Stimulated activated CD4-positive, alpha-beta T cell treated with anti-CD3 and anti-CD28 coated beads, Interleukin-4, amount 100 ng/mL, for 1 hour (primary cell): ENCODE results near the gene RAPGEF1.

Experiments used
- DNase-seq: peaks from one replicate; pipeline ENCODE4 v3.0.0-alpha.2; 2020

Gene RAPGEF1

DNA sequence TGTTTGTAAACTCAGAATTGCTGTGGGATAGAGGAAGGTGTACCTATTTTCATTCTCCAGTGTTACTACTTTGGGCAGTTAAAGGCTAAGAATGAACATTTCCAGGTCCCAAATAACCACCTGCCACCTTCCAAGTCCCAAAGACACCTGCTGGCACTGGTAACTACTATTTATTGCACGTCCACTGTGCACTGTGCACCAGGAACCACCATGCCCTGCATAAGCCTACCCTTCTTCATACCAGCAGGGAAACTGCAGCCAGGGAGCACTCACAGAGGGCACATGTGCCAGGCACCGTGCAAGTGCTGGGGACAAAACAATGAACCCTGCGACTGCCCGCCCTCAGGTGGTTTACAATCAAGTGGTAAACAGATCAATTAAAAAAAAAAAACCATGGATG is 34.9 kb downstream of the RAPGEF1 start:
- DNase-seq, result no peak

DNA sequence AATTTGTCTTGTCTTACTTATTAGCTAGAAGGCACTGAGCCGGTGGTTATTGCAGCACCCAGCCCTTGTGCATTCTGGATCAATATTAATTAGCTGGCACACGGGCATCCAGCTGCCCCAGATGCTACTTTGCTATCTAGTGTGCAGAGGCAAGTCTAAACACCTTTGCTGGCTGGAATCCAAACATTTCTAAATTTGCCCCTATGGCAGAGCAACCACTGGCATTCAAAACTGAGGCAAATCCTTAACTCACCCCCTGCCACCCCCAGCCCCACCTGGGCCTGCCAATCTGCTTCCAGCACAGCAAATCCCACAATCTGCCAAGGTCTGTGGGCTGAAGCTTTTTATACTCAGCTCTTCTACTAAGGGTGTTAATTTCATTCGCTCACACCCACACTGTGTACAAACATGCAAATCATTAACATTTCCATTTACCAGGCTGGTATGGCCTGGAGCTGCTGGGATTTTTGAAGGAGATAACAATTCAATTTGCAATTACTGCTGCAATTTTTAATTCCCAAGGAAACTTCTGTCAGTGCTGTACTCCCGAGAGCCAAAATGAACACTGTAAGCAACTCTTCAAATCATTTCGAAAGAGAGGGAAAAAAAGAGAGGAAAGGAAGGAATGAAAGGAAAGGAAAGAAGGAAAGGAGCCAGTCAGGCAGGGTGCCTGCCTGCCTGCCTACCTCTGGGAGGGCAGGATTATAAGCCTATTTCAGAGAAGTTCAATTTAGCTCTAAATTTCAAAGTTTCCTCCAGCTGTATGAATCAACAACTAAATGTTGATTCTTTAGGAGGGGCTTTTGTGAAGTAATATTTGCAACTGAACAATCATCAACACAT is 35.5 kb downstream of the RAPGEF1 start:
- DNase-seq, result no peak

- no peak for DNase-seq
Measured at GRCh38 chr9:131703697-131704096, 36.2 kb downstream of the RAPGEF1 start.

- no peak for DNase-seq
Measured at GRCh38 chr9:131702911-131703310, 37.0 kb downstream of the RAPGEF1 start.

- DNase-seq, result no peak
Measured at GRCh38 chr9:131701789-131702337, 38.0 kb downstream of the RAPGEF1 start.

- no peak for DNase-seq
Measured at GRCh38 chr9:131701436-131701781, 38.5 kb downstream of the RAPGEF1 start.

DNA sequence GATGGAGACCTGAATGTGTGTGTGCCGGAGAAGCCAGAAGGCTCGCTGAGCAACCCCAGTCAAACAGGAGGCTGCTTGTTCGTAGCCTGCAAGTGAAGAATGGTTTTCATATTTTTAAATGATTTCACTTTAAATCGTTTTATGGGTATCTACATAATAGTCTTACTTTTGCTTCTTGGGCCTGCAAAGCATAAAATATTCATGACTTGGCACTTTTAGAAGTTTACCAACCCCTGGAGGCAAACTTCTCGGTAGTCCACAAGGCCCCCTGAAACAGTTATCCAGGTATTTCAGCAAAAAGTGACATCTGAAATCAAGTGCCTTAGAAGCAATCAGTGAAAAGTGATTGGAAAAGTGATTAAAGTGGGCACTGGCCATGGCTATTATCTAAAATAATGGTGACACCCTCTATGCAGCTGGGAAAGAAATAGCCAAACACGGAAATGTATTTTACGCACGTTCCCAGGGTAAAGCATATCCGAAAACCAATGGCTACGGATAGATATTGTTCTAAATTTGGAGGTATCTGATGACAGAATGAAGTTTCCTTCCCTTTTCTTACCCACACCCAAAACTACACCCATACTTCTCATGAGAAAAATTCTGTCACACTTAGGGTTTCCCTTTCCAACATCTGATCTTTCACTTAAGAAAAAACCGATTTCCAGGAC is 39.0 kb downstream of the RAPGEF1 start:
- DNase-seq, result no peak

DNA sequence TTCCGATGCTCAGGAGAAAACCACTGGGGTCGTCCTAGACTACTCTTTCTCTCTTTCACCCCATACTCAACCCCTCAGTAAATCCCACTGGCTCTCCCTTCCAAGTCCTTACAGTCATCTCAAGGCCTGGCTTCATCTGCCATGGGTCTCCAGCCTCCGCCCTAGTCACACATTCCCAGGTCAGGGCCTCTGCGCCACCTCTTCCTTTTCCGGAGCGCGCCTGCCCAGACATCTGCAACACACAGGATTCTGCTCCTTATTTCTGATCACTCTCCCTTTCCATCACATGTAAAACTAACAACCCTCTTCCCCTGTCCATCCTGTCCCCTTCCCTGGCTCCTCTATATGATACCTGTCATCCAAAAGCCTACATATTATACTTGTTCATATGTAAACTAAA is 39.8 kb downstream of the RAPGEF1 start:
- DNase-seq, result no peak

DNA sequence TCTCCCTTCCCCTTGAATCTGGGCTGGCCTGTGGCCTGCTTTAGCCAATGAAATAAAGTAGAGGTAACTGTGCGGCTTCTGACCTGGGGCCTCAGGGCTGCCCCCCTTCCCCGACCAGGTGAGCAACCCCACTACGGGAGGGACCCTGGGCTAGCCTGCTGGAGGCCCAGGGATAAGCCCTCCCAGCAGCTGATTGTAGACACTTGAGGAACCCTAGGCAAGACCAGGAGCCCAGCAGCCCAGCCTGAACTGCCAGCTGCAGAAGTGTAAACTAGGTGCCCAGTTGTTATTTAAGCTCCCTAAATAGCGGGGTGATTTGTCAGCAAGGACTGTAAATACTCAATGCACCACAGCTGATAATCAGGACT is 41.3 kb downstream of the RAPGEF1 start:
- no peak for DNase-seq

GRCh38 chr9:131697908-131698617 is 41.8 kb downstream of the RAPGEF1 start:
- DNase-seq, result no peak

DNA sequence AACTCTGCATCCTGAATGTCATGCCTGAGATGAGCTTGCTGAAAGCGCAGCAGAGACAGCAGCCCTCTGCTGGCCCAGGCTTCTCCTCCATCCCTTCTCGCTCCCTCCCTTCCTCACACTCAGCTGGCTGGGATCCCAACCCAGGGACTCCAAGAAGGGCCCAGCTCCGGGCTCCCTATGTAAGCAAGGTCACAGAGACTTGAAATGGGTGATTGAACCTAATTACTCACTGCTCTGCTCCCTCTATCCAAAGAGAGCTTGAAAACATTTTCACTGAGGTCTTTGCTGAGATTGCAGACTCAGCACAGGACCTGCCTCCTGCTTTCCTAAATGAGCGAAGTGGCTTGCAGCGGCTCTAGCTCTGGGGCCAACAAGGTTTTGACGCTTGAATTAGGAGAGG is 42.8 kb downstream of the RAPGEF1 start:
- no peak for DNase-seq

DNA sequence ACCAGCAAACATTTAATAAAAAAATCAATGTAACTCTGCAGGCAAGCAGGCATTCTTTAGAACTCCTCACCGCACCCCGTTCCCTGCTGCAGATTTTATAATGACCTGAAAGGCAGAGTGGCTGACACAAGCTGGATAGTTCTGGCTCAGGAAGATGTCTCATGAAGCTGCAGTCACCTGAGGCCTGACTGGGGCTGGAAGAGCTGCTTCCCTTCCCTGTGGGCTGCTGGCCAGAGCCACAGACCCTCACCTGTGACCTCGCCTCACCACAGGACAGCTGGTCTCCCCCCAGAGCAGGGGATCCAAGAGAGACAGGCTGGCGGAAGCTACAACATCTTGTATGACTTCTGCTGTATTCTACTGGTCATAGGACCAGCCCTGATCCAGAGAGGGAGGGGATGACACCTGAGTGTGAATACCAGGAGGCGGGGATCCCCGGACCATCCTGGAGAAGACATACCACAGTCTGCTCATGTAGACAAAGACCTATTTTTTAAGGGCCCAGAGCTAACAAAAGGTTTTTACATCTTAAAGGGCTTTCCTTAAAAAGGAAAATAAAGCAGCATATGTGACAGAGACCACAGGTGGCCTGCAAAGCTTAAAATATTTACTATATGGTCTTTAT is 43.9 kb downstream of the RAPGEF1 start:
- no peak for DNase-seq

DNA sequence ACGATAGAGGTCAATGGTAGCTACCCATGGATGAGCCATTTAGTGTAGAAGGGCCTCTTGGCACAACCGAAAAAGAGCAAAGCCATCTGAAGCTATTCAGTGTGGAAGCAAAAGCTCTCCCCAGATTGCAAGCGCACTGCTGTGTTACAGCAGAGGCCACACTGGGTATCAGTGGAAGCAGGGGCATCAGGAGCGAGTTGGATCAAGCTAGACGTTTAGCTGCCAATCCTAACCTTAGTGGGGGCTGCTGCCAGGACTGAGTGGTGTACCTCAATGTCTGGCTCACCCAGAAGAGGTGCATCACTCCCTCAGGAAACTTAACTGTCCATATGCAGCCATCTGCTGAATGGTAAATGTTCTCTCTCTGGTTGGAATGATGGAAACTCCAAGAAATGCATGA is 44.5 kb downstream of the RAPGEF1 start:
- DNase-seq, result no peak

DNA sequence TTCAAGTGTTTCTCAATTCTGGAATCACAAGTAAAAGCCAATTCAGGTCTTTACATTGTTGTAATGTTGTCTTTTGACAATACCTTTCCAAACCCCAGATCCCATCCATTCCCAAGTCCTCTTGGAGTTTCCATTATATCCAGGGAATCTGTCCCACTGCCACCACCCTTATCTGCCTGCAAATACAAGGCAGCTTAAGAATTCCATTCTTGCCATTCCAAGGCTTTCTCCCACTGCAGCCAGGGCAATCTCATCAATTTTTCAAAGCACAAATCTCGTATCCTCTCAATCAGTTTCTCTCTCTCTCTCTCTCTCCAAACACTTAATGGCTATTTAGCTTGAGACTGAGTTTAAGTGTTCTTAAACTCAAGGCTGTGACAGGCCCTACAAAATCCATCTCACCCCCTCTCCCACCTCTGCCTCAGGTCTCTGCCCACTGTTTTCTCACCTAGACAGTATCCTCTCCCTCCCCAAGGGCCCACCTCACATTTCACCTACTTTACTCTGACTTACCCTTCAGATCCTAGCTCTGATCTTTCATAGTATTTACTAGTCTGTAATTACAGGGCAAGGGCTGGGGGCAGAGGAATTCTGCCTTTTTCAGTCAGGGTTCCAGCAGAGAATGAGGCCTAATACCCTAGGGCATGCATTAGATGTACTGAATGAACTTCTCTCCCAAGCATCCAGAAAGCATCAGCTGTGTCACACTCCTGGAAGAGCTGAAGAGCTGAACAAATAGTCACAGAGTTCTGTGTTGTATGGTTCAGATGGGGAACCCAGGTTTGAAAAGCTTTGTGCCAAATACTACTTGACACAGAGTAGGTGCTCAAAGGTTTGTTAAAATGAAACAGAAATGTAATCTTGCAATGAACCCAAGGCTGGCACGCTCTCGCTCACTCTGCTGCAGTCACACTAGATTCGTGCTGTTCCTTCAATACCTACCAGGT is 46.0 kb downstream of the RAPGEF1 start:
- no peak for DNase-seq

GRCh38 chr9:131692612-131693562 is 47.0 kb downstream of the RAPGEF1 start:
- no peak for DNase-seq

DNA sequence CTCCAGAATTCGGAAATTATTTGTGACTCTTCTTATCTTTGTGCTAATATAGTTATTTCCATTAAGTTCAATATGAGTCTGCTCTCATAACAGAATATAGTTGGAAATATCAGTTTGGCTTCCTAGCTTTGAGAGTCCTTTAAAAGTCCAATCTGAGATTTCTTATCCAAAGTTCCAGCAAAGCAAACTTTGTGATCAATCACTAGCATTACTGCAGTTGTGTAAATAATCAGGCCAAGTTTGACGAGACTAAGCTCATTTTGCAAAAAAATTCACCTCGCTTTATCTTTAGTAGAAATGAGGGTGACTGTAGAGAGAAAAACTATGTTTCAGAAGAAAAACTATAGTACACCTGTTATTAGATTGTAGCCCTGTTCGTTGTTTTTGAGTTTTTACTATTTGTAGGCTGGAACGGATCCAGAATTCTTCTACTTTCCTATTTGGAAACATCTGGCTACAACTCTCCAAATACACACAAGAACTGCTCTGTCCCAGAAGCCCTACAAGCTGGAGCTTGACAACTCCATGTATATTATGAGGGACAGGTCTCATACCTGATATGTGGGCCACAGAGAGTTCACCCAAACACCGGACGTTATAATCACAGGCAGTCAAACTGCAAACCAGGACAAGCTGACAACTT is 47.8 kb downstream of the RAPGEF1 start:
- no peak for DNase-seq

- DNase-seq, result no peak
Measured at GRCh38 chr9:131690941-131691573, 48.8 kb downstream of the RAPGEF1 start.

GRCh38 chr9:131690462-131690861 is 49.4 kb downstream of the RAPGEF1 start:
- DNase-seq, result no peak

- no peak for DNase-seq
Measured at GRCh38 chr9:131688377-131688776, 51.5 kb downstream of the RAPGEF1 start.
